Activated CD8-positive, alpha-beta T cell treated with anti-CD3 and anti-CD28 coated beads, Interleukin-2, amount 10 ng/mL, durations not matched to agents 7 days and 5 days (primary cell): Measurements from ENCODE around the gene AADACL2. TPM values are rescaled to one million over a fixed set of nuclear protein-coding genes. Genes with fewer than 3 reads are reported as not detected.

Experiments used
- total RNA-seq, 2 experiments: library from RNA; stranded (reverse); gene quantifications; one replicate each; pipeline ENCODE4 v1.2.3, GENCODE V29; 2021

AADACL2 gene
- total RNA-seq, 2 experiments from 2014 or later, result not detected

Other genes with a start within 250 kb of the AADACL2 start
- not detected for gene AADAC, start 80.2 kb downstream of the AADACL2 start, total RNA-seq
- not detected for gene SUCNR1, start 139.7 kb downstream of the AADACL2 start, total RNA-seq